IMR-90 (cell line): ENCODE results near the gene TMEM43.

Source experiments
- BHLHE40 ChIP-seq: fragments of 150-350 bp; IDR thresholded peaks from 2 replicates; pipeline ENCODE4 v1.6.1; 2016; ENCODE audit warnings: mild to moderate bottlenecking, low read depth, low read length
- CEBPB ChIP-seq: IDR thresholded peaks from 2 replicates; pipeline ENCODE4 v1.6.1; 2012; ENCODE audit warnings: low read depth, low read length, improper control_type of control experiment
- CTCF ChIP-seq: conservative IDR thresholded peaks from 2 replicates; pipeline ENCODE4 v1.5.1; 2012; ENCODE audit warnings: mild to moderate bottlenecking, low read depth, low read length, improper control_type of control experiment
- ELK1 ChIP-seq: fragments of 150-350 bp; IDR thresholded peaks from 2 replicates; pipeline ENCODE4 v1.6.1; 2016; ENCODE audit warnings: low read depth, mild to moderate bottlenecking, low read length, moderate library complexity, borderline replicate concordance
- FOS ChIP-seq: fragments of 150-350 bp; IDR thresholded peaks from 2 replicates; pipeline ENCODE4 v1.6.1; 2016; ENCODE audit warnings: low read depth, low read length
- MAFK ChIP-seq: IDR thresholded peaks from 2 replicates; pipeline ENCODE4 v1.6.1; 2012; ENCODE audit warnings: low read depth, low read length, improper control_type of control experiment
- MAZ ChIP-seq: IDR thresholded peaks from 2 replicates; pipeline ENCODE4 v1.6.1; 2012; ENCODE audit warnings: low read depth, mild to moderate bottlenecking, low read length, improper control_type of control experiment, moderate library complexity, borderline replicate concordance
- POLR2A ChIP-seq: IDR thresholded peaks from 2 replicates; pipeline ENCODE4 v1.6.1; 2012; ENCODE audit warnings: mild to moderate bottlenecking, low read depth, low read length
- RAD21 ChIP-seq: IDR thresholded peaks from 2 replicates; pipeline ENCODE4 v1.6.1; 2012; ENCODE audit warnings: low read length, improper control_type of control experiment
- RFX5 ChIP-seq: IDR thresholded peaks from 2 replicates; pipeline ENCODE4 v1.8.0; 2012; ENCODE audit warnings: low read depth, mild to moderate bottlenecking, low read length, moderate library complexity
- USF2 ChIP-seq: fragments of 150-350 bp; IDR thresholded peaks from 2 replicates; pipeline ENCODE4 v1.6.1; 2017; ENCODE audit warnings: mild to moderate bottlenecking, antibody characterized with exemption, low read length, low read depth

GRCh38 chr3:14121859-14122258 is 3.0 kb upstream of the TMEM43 start:
- TF ChIP-seq ELK1 (no peak), CTCF (no peak), RAD21 (no peak), POLR2A (no peak), MAZ (no peak), BHLHE40 (no peak), RFX5 (no peak), MAFK (no peak), CEBPB (no peak), USF2 (no peak), FOS (no peak)
